D721Med (cell line): ENCODE measurements around the gene ACBD5.
"Not testable (repeated sequence)": the region's sequence is repeated elsewhere in the genome, so short reads cannot be mapped to it uniquely, and the experiment has no call there.

Source experiments
- DNase-seq: peaks from one replicate; pipeline ENCODE4 v3.0.0; 2011; ENCODE audit warnings: low spot score; ENCODE audit not compliant: insufficient read length
- FAIRE-seq: peaks from 2 replicates; lab custom pipeline; 2011; peaks lifted over from hg19 to GRCh38; lab: Jason Lieb, UNC
- CTCF ChIP-seq: IDR thresholded peaks from 2 replicates; pipeline ENCODE4 v1.5.1; 2012; ENCODE audit warnings: mild to moderate bottlenecking, control low read depth; ENCODE audit not compliant: insufficient read depth; ENCODE audit errors: missing control alignments

Gene ACBD5

GRCh38 chr10:27240212-27241009 is at the start of gene ACBD5:
Gene ACBD5, minus strand, starts transcription at chr10:27240797. Its CDS starts 109 bp downstream, at chr10:27240688.
- no peak for FAIRE-seq
- TF ChIP-seq CTCF = no peak

DNA sequence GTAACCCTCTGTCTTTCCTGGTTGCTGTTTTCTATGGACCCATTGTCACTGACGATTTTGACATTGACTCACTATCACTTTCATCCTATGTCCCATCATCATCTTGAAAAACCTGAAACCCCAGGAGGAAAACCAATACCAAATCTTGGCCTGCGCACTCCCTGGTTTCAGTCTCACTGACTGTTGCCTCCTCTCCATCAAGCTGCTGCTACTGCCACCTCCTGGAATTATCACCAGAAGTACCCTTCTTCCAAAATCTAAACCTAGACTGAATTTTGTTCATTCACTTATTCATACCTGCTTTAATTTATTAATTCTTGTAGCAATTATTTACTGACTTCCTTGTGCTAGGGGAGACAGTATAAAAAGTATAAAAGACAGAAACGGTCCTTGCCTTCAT is 44.5 kb upstream of the ACBD5 start:
- DNase-seq (no peak), FAIRE-seq (no peak)
- peak; percentile 48 for TF ChIP-seq CTCF

More at GRCh38 chr10:27240212-27241009, at the start of gene ACBD5:
- DNase-seq = no peak

GRCh38 chr10:27276581-27276980 is 36.0 kb upstream of the ACBD5 start:
- TF ChIP-seq CTCF = no peak
- FAIRE-seq (no peak), DNase-seq (no peak)

GRCh38 chr10:27266025-27266424 is 25.4 kb upstream of the ACBD5 start:
- not testable (repeated sequence) for FAIRE-seq, DNase-seq

- DNase-seq = not testable (repeated sequence)
- FAIRE-seq = peak; percentile 74
These were observed 22.2 kb upstream of the ACBD5 start for GRCh38 chr10:27262788-27263187.

DNA sequence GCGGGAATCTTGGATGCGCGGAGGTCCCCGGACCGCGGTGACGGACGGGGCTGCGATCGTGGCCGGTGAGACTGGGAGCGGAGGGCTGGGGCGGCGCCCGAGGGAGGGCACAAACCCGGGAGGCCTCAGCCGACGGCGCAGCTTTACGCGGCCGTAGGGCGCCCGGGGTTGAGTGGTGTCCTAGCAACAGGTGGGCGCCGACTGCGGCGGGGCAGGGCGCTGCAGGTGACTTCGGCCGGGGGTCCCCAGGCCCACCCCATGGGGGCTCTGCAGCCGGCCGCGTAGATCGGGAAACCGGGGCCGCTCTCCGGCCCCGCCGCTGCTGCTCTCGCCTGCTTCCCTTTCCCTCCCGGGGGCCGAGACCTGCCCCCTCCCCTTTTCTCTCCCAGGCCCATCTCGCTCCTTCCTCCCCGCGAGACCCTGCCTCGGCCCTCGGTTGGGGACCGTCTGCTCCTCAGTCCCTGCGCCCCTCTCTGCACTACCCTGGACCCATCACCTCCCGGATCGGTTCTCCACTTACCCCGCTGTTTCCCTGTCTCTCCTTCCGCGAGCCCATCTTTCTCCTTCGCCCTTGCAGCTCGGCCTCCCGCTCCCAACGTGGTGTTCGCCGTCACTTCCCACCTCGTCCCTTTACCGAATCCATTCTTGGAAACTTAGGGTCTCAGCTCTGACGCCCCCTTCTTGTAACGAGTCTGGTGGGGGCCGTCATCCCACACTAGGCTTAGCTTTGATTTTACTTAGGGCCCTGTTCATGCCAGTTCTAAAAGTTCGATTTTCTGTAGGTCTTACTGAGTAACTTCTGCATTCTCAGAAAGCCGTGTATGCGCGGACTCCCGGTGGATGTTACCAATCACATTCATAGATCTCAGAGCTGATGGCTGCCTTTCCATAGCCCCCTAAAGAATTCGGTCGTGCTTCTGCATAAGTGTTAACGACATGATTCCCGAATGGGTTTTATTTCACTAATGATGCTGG is 18.5 kb upstream of the ACBD5 start:
- no peak for DNase-seq
- FAIRE-seq = no peak
- TF ChIP-seq CTCF = no peak

GRCh38 chr10:27258492-27258837 is 17.9 kb upstream of the ACBD5 start:
- no peak for TF ChIP-seq CTCF
- FAIRE-seq (no peak), DNase-seq (no peak)
